CD14-positive monocyte (primary cell): ENCODE data around the gene COL4A5. TPM values are rescaled to one million over a fixed set of nuclear protein-coding genes. Genes with fewer than 3 reads are reported as not detected.

Experiments
- DNase-seq, 3 donors: peaks; one replicate each; pipeline ENCODE4 v3.0.0-alpha.2; 2011 to 2022
- H2AFZ ChIP-seq: 2 replicates; pipeline ENCODE4 v1.6.0; 2012; ENCODE audit warnings: mild to moderate bottlenecking, low read depth, low read length, inconsistent platforms; ENCODE audit not compliant: insufficient read depth, poor library complexity, severe bottlenecking
- H3K27ac ChIP-seq, 2 donors: 1 replicate in 1 of 2; 2 replicates in 1 of 2; pipeline ENCODE4 v1.5.1; 2012 to 2013; ENCODE audit warnings: low read length in 2 of 2, control low read depth in 1 of 2, inconsistent platforms in 1 of 2, low read depth in 1 of 2, mild to moderate bottlenecking in 1 of 2
- H3K27me3 ChIP-seq, 2 donors: one replicate each; pipeline versions ENCODE4 v1.6.0 to v1.6.1; 2011 to 2013; ENCODE audit warnings: low read length in 2 of 2; ENCODE audit not compliant: control insufficient read depth in 2 of 2, insufficient read depth in 2 of 2
- H3K36me3 ChIP-seq, 2 donors: replicated peaks in 1 of 2; 1 replicate in 1 of 2; 2 replicates in 1 of 2; pipeline versions ENCODE4 v1.5.1 to v1.6.1; 2012 to 2013; ENCODE audit warnings: low read length in 2 of 2, control low read depth in 1 of 2, inconsistent platforms in 1 of 2, mild to moderate bottlenecking in 1 of 2; ENCODE audit not compliant: insufficient read depth in 2 of 2, control insufficient read depth in 1 of 2
- H3K4me1 ChIP-seq, 2 donors: 1 replicate in 1 of 2; 2 replicates in 1 of 2; pipeline versions ENCODE4 v1.5.1 to v1.6.1; 2012 to 2013; ENCODE audit warnings: low read length in 2 of 2, control low read depth in 1 of 2, inconsistent platforms in 1 of 2, mild to moderate bottlenecking in 1 of 2, moderate library complexity in 1 of 2; ENCODE audit not compliant: insufficient read depth in 2 of 2, control insufficient read depth in 1 of 2
- H3K4me2 ChIP-seq: replicated peaks from 2 replicates; pipeline ENCODE3; 2012; ENCODE audit warnings: low read length, moderate library complexity, mild to moderate bottlenecking; ENCODE audit not compliant: poor library complexity, severe bottlenecking; ENCODE audit errors: extremely low read depth
- H3K4me3 ChIP-seq, 3 experiments: fragments of 200-600 bp in 1 of 3; sonication (generic) in 1 of 3; replicated peaks in 1 of 3; 1 replicate in 2 of 3; 2 replicates in 1 of 3; pipeline ENCODE4 v1.5.1; 2011 to 2013; ENCODE audit warnings: low read length in 3 of 3, mild to moderate bottlenecking in 3 of 3, control low read depth in 2 of 3, low read depth in 2 of 3, inconsistent platforms in 1 of 3, moderate library complexity in 1 of 3
- H3K79me2 ChIP-seq: 2 replicates; pipeline ENCODE4 v1.6.0; 2012; ENCODE audit warnings: mild to moderate bottlenecking, control low read depth, inconsistent platforms, low read length, moderate library complexity; ENCODE audit not compliant: insufficient read depth
- H3K9ac ChIP-seq: 2 replicates; pipeline ENCODE4 v1.6.0; 2017; ENCODE audit warnings: low read length, mild to moderate bottlenecking; ENCODE audit not compliant: insufficient read depth, poor library complexity, severe bottlenecking
- H3K9me3 ChIP-seq, 2 donors: replicated peaks in 1 of 2; 1 replicate in 1 of 2; 2 replicates in 1 of 2; pipeline versions ENCODE4 v1.5.1 to v1.6.1; 2012 to 2013; ENCODE audit warnings: low read length in 2 of 2, control low read depth in 1 of 2; ENCODE audit not compliant: control insufficient read depth in 1 of 2, insufficient read depth in 1 of 2
- H4K20me1 ChIP-seq: 2 replicates; pipeline ENCODE4 v1.6.0; 2012; ENCODE audit warnings: mild to moderate bottlenecking, low read length, control low read depth, moderate library complexity; ENCODE audit not compliant: insufficient read depth
- H3K27ac Mint-ChIP-seq, 7 donors: one replicate each; pipeline ENCODE4 v1.8.0; 2020; ENCODE audit warnings: mild to moderate bottlenecking in 7 of 7, mixed read lengths in 7 of 7, moderate library complexity in 6 of 7, inconsistent platforms in 2 of 7
- H3K27me3 Mint-ChIP-seq, 3 donors: one replicate each; pipeline ENCODE4 v1.8.0; 2021 to 2022; ENCODE audit warnings: low read depth in 3 of 3, mild to moderate bottlenecking in 3 of 3, mixed read lengths in 3 of 3, moderate library complexity in 3 of 3, inconsistent platforms in 1 of 3
- H3K36me3 Mint-ChIP-seq, 2 donors: one replicate each; pipeline ENCODE4 v1.8.0; 2020; ENCODE audit warnings: mixed read lengths in 2 of 2, inconsistent platforms in 1 of 2, mild to moderate bottlenecking in 1 of 2
- H3K4me1 Mint-ChIP-seq: one replicate; pipeline ENCODE4 v1.8.0; 2020; ENCODE audit warnings: mild to moderate bottlenecking, mixed read lengths
- H3K4me3 Mint-ChIP-seq, 2 donors: one replicate each; pipeline ENCODE4 v1.8.0; 2020; ENCODE audit warnings: mild to moderate bottlenecking in 2 of 2, mixed read lengths in 2 of 2, moderate library complexity in 1 of 2
- H3K9me3 Mint-ChIP-seq, 7 donors: one replicate each; pipeline ENCODE4 v1.8.0; 2020 to 2022; ENCODE audit warnings: mixed read lengths in 7 of 7, mild to moderate bottlenecking in 6 of 7, moderate library complexity in 6 of 7, inconsistent platforms in 2 of 7
- WGBS: methylation state at CpG from one replicate; pipeline ENCODE4 v1.1.5; 2013; ENCODE audit warnings: missing lambda C conversion rate; ENCODE audit not compliant: insufficient coverage; 5-methylcytosine and 5-hydroxymethylcytosine counted together
- intact Hi-C, 2 donors: fragments of 100-400 bp; cut with micrococcal nuclease; formaldehyde crosslinking; loops; one replicate each; pipeline versions ENCODE4 v1.15.0 to v1.15.1; 2023
- polyA plus RNA-seq, 3 donors: library from polyadenylated mRNA; depleted of rRNA in 1 of 3; unstranded in 2 of 3; stranded (reverse) in 1 of 3; fragments of 300-500 nt in 2 of 3; fragments of >200 nt in 1 of 3; fragmentation: Illumina TruSeq in 2 of 3; gene quantifications; 1 replicate in 2 of 3; 2 replicates in 1 of 3; pipeline ENCODE4 v1.2.3, GENCODE V29; 2012 to 2021
- TF ChIP-seq, protein P1 (sequence below): fragments of 200-600 bp; IDR thresholded peaks from one replicate; pipeline ENCODE4 v1.8.0; 2022; ENCODE audit warnings: antibody characterized with exemption, mild to moderate bottlenecking

COL4A5 gene
- polyA plus RNA-seq, 3 donors: not detected

DNA sequence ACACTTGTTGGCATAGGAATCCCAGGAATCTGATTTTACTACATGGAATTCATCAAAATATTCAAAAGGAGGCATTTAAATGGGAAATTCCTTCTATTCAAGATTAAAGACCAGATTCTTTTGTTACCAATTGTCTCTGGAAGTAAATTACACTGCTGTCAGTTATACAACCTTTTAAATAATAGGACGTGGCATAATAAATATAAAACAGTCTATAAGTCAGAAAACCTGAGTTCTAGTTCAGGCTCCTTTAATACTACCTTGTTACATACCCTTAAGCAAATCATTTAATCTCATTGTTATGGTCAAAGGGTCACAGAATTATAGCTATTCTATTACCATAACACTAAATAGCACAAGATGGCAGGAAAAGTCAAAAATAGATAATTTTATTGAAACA lies 20.2 kb upstream of the COL4A5 start:
- TF ChIP-seq, protein P1, sequence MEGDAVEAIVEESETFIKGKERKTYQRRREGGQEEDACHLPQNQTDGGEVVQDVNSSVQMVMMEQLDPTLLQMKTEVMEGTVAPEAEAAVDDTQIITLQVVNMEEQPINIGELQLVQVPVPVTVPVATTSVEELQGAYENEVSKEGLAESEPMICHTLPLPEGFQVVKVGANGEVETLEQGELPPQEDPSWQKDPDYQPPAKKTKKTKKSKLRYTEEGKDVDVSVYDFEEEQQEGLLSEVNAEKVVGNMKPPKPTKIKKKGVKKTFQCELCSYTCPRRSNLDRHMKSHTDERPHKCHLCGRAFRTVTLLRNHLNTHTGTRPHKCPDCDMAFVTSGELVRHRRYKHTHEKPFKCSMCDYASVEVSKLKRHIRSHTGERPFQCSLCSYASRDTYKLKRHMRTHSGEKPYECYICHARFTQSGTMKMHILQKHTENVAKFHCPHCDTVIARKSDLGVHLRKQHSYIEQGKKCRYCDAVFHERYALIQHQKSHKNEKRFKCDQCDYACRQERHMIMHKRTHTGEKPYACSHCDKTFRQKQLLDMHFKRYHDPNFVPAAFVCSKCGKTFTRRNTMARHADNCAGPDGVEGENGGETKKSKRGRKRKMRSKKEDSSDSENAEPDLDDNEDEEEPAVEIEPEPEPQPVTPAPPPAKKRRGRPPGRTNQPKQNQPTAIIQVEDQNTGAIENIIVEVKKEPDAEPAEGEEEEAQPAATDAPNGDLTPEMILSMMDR: no peak
- H3K27me3 ChIP-seq: peaks cover 0 to 2% of the 10 kb centered on the region in 2 donors
- no peak for DNase-seq
- no peaks in the 10 kb centered on the region for H3K36me3 Mint-ChIP-seq
- H2AFZ ChIP-seq: no peak overlapping the region
- no peak overlapping the region for H3K27ac ChIP-seq
- H3K4me3 ChIP-seq: no peak overlapping the region
- intact Hi-C loops: no loop called here
- no peaks in the 10 kb centered on the region for H3K27me3 Mint-ChIP-seq
- H3K79me2 ChIP-seq: no peaks in the 10 kb centered on the region
- no peak overlapping the region for H3K27ac Mint-ChIP-seq
- H3K4me2 ChIP-seq: no peak overlapping the region
- no peaks in the 10 kb centered on the region for H4K20me1 ChIP-seq
- H3K9me3 ChIP-seq: no peaks in the 10 kb centered on the region
- no peak overlapping the region for H3K9ac ChIP-seq
- H3K4me1 Mint-ChIP-seq: no peaks in the 10 kb centered on the region
- WGBS: no CpG with 5 or more reads among the region's 1 CpG
- no peak overlapping the region for H3K4me3 Mint-ChIP-seq
- peaks cover 0 to 2% (median 0%) of the 10 kb centered on the region in 7 donors for H3K9me3 Mint-ChIP-seq
- no peaks in the 10 kb centered on the region for H3K4me1 ChIP-seq
- no peaks in the 10 kb centered on the region for H3K36me3 ChIP-seq

- Histone ChIP-seq H3K27ac (no peak overlapping the region), H3K9me3 (no peaks in the 10 kb centered on the region), H3K27me3 (peaks cover 0 to 2% of the 10 kb centered on the region in 2 donors), H3K36me3 (no peaks in the 10 kb centered on the region), H3K9ac (no peak overlapping the region), H3K79me2 (no peaks in the 10 kb centered on the region), H4K20me1 (no peaks in the 10 kb centered on the region), H3K4me3 (no peak overlapping the region), H3K4me1 (no peaks in the 10 kb centered on the region), H2AFZ (no peak overlapping the region), H3K4me2 (no peak overlapping the region)
- no peak for DNase-seq
- peaks cover 0 to 2% (median 0%) of the 10 kb centered on the region in 7 donors for H3K9me3 Mint-ChIP-seq
- peaks cover 0 to 4% (median 0%) of the 10 kb centered on the region in 3 donors for H3K27me3 Mint-ChIP-seq
- intact Hi-C loops: no loop called here
- TF ChIP-seq, protein P1: no peak
- WGBS: 100% methylated on average over 1 of the region's 1 CpG
- H3K36me3 Mint-ChIP-seq: no peaks in the 10 kb centered on the region
- H3K4me3 Mint-ChIP-seq: no peak overlapping the region
- no peaks in the 10 kb centered on the region for H3K4me1 Mint-ChIP-seq
- no peak overlapping the region for H3K27ac Mint-ChIP-seq
These were observed 19.2 kb upstream of the COL4A5 start for GRCh38 chrX:108420481-108420880.
